Stimulated activated CD4-positive, alpha-beta T cell treated with anti-CD3 and anti-CD28 coated beads, Interleukin-4, amount 100 ng/mL, for 1 hour (primary cell): Measurements from ENCODE around the gene CALU.

Experiments used
- DNase-seq: peaks from one replicate; pipeline ENCODE4 v3.0.0-alpha.2; 2020

CALU gene

GRCh38 chr7:128752251-128752650 is 13.1 kb downstream of the CALU start:
- no peak for DNase-seq

GRCh38 chr7:128755075-128755818 is 16.1 kb downstream of the CALU start:
- no peak for DNase-seq

GRCh38 chr7:128755819-128756476 is 16.8 kb downstream of the CALU start:
- no peak for DNase-seq

- no peak for DNase-seq
Measured at GRCh38 chr7:128757203-128757602, 18.0 kb downstream of the CALU start.

- no peak for DNase-seq
Measured at GRCh38 chr7:128758553-128758952, 19.4 kb downstream of the CALU start.

GRCh38 chr7:128759242-128759641 is 20.1 kb downstream of the CALU start:
- no peak for DNase-seq

- no peak for DNase-seq
Measured at GRCh38 chr7:128763541-128763940, 24.4 kb downstream of the CALU start.

GRCh38 chr7:128767475-128768110 is 28.4 kb downstream of the CALU start:
- DNase-seq: no peak

GRCh38 chr7:128770233-128770632 is 31.1 kb downstream of the CALU start:
- no peak for DNase-seq

- DNase-seq: no peak
Measured at GRCh38 chr7:128773604-128774003, 34.4 kb downstream of the CALU start.

GRCh38 chr7:128774029-128774689 is 35.0 kb downstream of the CALU start:
- no peak for DNase-seq

- DNase-seq: no peak
Measured at GRCh38 chr7:128774921-128775320, 35.8 kb downstream of the CALU start.

GRCh38 chr7:128775744-128776474 is 36.8 kb downstream of the CALU start, which contains the start of gene OPN1SW:
Gene OPN1SW (minus strand): TSS chr7:128775794. CDS start chr7:128775781, 13 bp downstream.
- no peak for DNase-seq

GRCh38 chr7:128777156-128778123 is 38.3 kb downstream of the CALU start:
- no peak for DNase-seq

GRCh38 chr7:128778946-128779345 is 39.8 kb downstream of the CALU start:
- DNase-seq: no peak

GRCh38 chr7:128781126-128781525 is 42.0 kb downstream of the CALU start:
- DNase-seq: no peak

- DNase-seq: no peak
Measured at GRCh38 chr7:128781851-128782250, 42.7 kb downstream of the CALU start.

GRCh38 chr7:128783143-128783861 is 44.1 kb downstream of the CALU start:
- DNase-seq: no peak

GRCh38 chr7:128785738-128786137 is 46.6 kb downstream of the CALU start:
- no peak for DNase-seq
